AG04449 (cell line): Measurements from ENCODE around the gene SYT13.

Experiments
- CTCF ChIA-PET: fragments of 350-600 bp; formaldehyde crosslinking; extraction: SDS; loops from one replicate; lab custom pipeline; 2021; ENCODE audit warnings: antibody characterized with exemption; lab: Yijun Ruan, JAX
- POLR2A ChIA-PET: fragments of 400-600, 350-600 bp; formaldehyde crosslinking; extraction: SDS; loops from one replicate; lab custom pipeline; 2020; ENCODE audit warnings: antibody characterized with exemption, inconsistent platforms; lab: Yijun Ruan, JAX
- DNase-seq: peaks from one replicate; pipeline ENCODE4 v3.0.0-alpha.2; 2010; ENCODE audit warnings: low read depth, low spot score
- H3K4me3 ChIP-seq: 2 replicates; pipeline ENCODE4 v1.5.1; 2011; ENCODE audit warnings: low read depth, mild to moderate bottlenecking, control low read depth, low read length
- CTCF ChIP-seq: IDR thresholded peaks from one replicate; pipeline ENCODE4 v1.5.1; 2011; ENCODE audit warnings: mild to moderate bottlenecking, moderate library complexity, low read length, control low read depth, inconsistent platforms; ENCODE audit not compliant: insufficient read depth; ENCODE audit errors: missing control alignments

Gene SYT13

GRCh38 chr11:45234306-45235006, 51.7 kb downstream of the SYT13 start:
- CTCF ChIA-PET, result interaction anchor here (0.8 to 2.3 kb wide), 16 partner anchors 9 to 128 kb away, joined by 3 to 15 read pairs (median 5); no protein-coding TSS in a partner anchor
- DNase-seq, result no peak
- H3K4me3 ChIP-seq, result no peak overlapping the region
- no peak for TF ChIP-seq CTCF
- POLR2A ChIA-PET, result no interaction called here

- no peak for TF ChIP-seq CTCF
- CTCF ChIA-PET, result interaction anchor here (1.0 to 2.3 kb wide), 23 partner anchors 9 to 129 kb away, joined by 3 to 15 read pairs (median 4); no protein-coding TSS in a partner anchor
- POLR2A ChIA-PET, result no interaction called here
Observed at GRCh38 chr11:45233804-45234170, 52.4 kb downstream of the SYT13 start.

GRCh38 chr11:45233121-45233803, 52.9 kb downstream of the SYT13 start:
- TF ChIP-seq CTCF, result peak; percentile 92
- H3K4me3 ChIP-seq, result no peak overlapping the region
- no peak for DNase-seq
- ChIA-PET POLR2A (no interaction called here), CTCF (interaction anchor here (0.7 to 2.3 kb wide), 27 partner anchors 8 to 128 kb away, joined by 3 to 15 read pairs (median 4); no protein-coding TSS in a partner anchor)

More at GRCh38 chr11:45233804-45234170, 52.4 kb downstream of the SYT13 start:
- no peak overlapping the region for H3K4me3 ChIP-seq
- no peak for DNase-seq

GRCh38 chr11:45232341-45233080, 53.6 kb downstream of the SYT13 start:
- POLR2A ChIA-PET, result no interaction called here
- CTCF ChIA-PET, result interaction anchor here (0.7 to 2.3 kb wide), 23 partner anchors 9 to 128 kb away, joined by 3 to 15 read pairs (median 4); no protein-coding TSS in a partner anchor
- DNase-seq, result no peak
- H3K4me3 ChIP-seq, result no peak overlapping the region
- no peak for TF ChIP-seq CTCF

GRCh38 chr11:45229401-45230020, 56.6 kb downstream of the SYT13 start:
- ChIA-PET CTCF (interaction anchor here (1.8 kb wide), 1 partner anchor 8 kb away, joined by 8 read pairs; no protein-coding TSS in a partner anchor), POLR2A (interaction anchor here (0.5 kb wide), 1 partner anchor 710 kb away, joined by 3 read pairs; no protein-coding TSS in a partner anchor)
- TF ChIP-seq CTCF, result no peak
- DNase-seq, result no peak
- no peak overlapping the region for H3K4me3 ChIP-seq
